ENCODE data around the gene WDFY3. TPM values are rescaled to one million over a fixed set of nuclear protein-coding genes. Genes with fewer than 3 reads are reported as not detected.

Gene WDFY3
- total and polyA plus RNA-seq, 2 experiments from 2014 or later: 8.0 to 89.0 TPM

- TF ChIP-seq REST (IDR thresholded peaks at IDR 0.05; ENCODE audit: unreplicated experiment): no peak
- no peak for TF ChIP-seq ZNF462 (CRISPR knock-in tag; IDR thresholded peaks at IDR 0.05)
- no peak for TF ChIP-seq ZNF331 (CRISPR knock-in tag; IDR thresholded peaks at IDR 0.05; ENCODE audit: low read depth)
Observed at GRCh38 chr4:84948056-84948455, 18.4 kb downstream of the WDFY3 start (continued).

GRCh38 chr4:84944947-84945346 is 21.5 kb downstream of the WDFY3 start:
- Mint-ChIP-seq H3K27ac (no peak overlapping the region), H3K4me1 (peaks cover 3% of the 10 kb centered on the region; the same call in 2 of the 3 replicates), H3K9me3 (peaks cover 27% of the 10 kb centered on the region), H3K36me3 (ENCODE audit: low read depth) (peaks cover 31% of the 10 kb centered on the region), H3K27me3 (ENCODE audit: insufficient read depth, low read depth, poor library complexity) (no peaks in the 10 kb centered on the region), H3K4me3 (no peak overlapping the region)
- H3K27ac ChIP-seq (ENCODE audit: low read depth): no peak overlapping the region
- peaks cover 4% of the 10 kb centered on the region; the same call in 1 of the 2 replicates for H4K20me1 ChIP-seq (replicated peaks; ENCODE audit: insufficient read depth)
- TF ChIP-seq ZNF331 (CRISPR knock-in tag; IDR thresholded peaks at IDR 0.05; ENCODE audit: low read depth) (no peak), EZH2 (IDR thresholded peaks at IDR 0.05; ENCODE audit: low read depth, unreplicated experiment) (no peak)
- H3K27me3 ChIP-seq (ENCODE audit: insufficient read depth): no peaks in the 10 kb centered on the region
- no peak for ATAC-seq
- H3K4me3 ChIP-seq: no peak overlapping the region
- DNase-seq (ENCODE audit: low spot score): no peak
- H2AFZ ChIP-seq: no peak overlapping the region
- H3K9me2 ChIP-seq (ENCODE audit: insufficient read depth): no peaks in the 10 kb centered on the region
- no peaks in the 10 kb centered on the region for H3K4me1 ChIP-seq (ENCODE audit: insufficient read depth)
- no peaks in the 10 kb centered on the region for H3F3A ChIP-seq (replicated peaks; ENCODE audit: low read depth)
- H3K36me3 ChIP-seq (ENCODE audit: insufficient read depth): peaks cover 19% of the 10 kb centered on the region
- peaks cover 99% of the 10 kb centered on the region for H3K79me2 ChIP-seq (replicated peaks; ENCODE audit: insufficient read depth)
- H3K4me2 ChIP-seq: no peak overlapping the region
